ENCODE data around the gene CCDC188.
A peak's percentile ranks its signal among the peaks of the same experiment; 100 is the strongest.

CCDC188 gene

DNA sequence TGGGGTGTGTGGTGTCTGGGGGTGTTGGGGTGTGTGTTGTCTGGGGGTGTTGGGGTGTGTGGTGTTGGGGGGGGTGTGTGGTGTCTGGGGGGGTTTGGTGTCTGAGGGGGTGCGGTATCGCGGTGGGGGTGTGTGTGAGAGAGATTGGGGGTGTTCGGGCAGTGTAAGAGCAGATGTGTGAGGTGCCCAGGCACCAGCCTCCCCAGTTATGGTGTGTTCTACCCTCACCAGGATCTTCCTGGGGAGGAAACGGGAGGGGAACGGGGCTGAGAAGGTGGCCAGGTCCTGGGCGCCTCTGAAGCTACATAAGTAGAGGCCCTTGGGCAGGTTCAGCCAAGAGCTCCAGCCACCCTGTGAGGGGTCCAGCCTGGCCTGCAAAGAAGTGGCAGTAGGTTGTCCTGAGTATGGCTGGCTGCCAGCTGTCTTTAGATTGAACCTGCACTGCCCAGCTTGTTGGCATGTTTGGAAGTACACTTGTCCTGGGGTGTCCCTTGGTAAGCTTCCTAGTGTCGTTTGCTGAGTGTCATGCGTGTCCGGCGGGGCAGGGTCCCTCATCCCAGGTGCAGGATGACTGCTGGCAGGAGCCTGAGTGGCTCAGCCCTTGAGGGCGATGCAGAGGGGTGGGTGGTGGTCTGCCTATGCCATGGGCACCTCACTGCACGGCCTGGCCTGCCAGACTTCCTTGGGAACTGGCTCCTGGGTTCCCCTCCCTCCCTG, 27.3 kb downstream of the CCDC188 start:
- Histone ChIP-seq H3K36me3 (ENCODE audit: insufficient read depth, low read length) (peaks cover 94% of the 10 kb centered on the region), H4K20me1 (ENCODE audit: insufficient read depth, low read length) (peaks cover 93% of the 10 kb centered on the region), H3K9me3 (ENCODE audit: insufficient read depth, low read length, severe bottlenecking) (no peaks in the 10 kb centered on the region), H3K27ac (ENCODE audit: low read length) (no peak overlapping the region), H3K9ac (ENCODE audit: low read depth, low read length) (no peak overlapping the region), H3K79me2 (ENCODE audit: insufficient read depth, low read length) (peaks cover 64% of the 10 kb centered on the region), H2AFZ (ENCODE audit: low read depth, low read length) (no peak overlapping the region), H3K4me3 (ENCODE audit: low read depth in 1 of 2, low read length in 2 of 2) (no peak overlapping the region), H3K4me1 (ENCODE audit: insufficient read depth, low read length) (peaks cover 35% of the 10 kb centered on the region), H3K27me3 (ENCODE audit: insufficient read depth, low read length, poor library complexity) (no peaks in the 10 kb centered on the region), H3K4me2 (ENCODE audit: insufficient read depth, low read length) (0 out of 2 replicates have a peak overlapping the region, but pooled peaks have one; percentile 9)
- no peak for ATAC-seq (ENCODE audit: insufficient read depth, low read depth)
- DNase-seq = no peak
- no peak for TF ChIP-seq EZH2 (IDR thresholded peaks at IDR 0.05; ENCODE audit: borderline replicate concordance, low read depth, low read length, severe bottlenecking)
- TF ChIP-seq, protein P1, sequence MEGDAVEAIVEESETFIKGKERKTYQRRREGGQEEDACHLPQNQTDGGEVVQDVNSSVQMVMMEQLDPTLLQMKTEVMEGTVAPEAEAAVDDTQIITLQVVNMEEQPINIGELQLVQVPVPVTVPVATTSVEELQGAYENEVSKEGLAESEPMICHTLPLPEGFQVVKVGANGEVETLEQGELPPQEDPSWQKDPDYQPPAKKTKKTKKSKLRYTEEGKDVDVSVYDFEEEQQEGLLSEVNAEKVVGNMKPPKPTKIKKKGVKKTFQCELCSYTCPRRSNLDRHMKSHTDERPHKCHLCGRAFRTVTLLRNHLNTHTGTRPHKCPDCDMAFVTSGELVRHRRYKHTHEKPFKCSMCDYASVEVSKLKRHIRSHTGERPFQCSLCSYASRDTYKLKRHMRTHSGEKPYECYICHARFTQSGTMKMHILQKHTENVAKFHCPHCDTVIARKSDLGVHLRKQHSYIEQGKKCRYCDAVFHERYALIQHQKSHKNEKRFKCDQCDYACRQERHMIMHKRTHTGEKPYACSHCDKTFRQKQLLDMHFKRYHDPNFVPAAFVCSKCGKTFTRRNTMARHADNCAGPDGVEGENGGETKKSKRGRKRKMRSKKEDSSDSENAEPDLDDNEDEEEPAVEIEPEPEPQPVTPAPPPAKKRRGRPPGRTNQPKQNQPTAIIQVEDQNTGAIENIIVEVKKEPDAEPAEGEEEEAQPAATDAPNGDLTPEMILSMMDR (IDR thresholded peaks at IDR 0.05; ENCODE audit: borderline replicate concordance, extremely low read depth, low read length, poor library complexity, severe bottlenecking) = no peak

DNA sequence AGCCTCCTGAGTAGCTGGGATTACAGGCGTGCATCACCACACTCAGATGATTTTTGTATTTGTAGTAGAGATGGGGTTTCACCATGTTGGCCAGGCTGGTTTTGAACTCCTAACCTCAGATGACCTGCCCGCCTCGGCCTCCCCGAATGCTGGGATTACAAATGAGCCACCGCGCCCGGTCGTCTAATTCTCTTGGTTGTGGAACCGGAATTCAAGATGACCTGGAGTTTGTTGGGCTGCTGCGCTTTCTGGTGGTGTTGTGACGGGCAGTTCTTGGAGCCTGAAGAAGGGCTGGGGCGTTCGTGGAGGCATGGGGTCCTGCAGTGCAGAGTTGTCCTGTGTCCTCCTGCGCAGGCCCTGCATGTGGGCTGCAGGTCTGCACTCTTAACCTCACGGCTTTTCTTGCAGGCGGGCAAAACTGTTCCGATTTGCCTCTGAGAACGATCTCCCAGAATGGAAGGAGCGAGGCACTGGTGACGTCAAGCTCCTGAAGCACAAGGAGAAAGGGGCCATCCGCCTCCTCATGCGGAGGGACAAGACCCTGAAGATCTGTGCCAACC, 28.9 kb downstream of the CCDC188 start:
- peak overlapping the region; percentile 47 for H3K4me2 ChIP-seq (ENCODE audit: insufficient read depth, low read length)
- no peak overlapping the region for H3K9ac ChIP-seq (ENCODE audit: low read depth, low read length)
- H3K9me3 ChIP-seq (ENCODE audit: insufficient read depth, low read length, severe bottlenecking) = no peaks in the 10 kb centered on the region
- TF ChIP-seq, protein P1 (IDR thresholded peaks at IDR 0.05; ENCODE audit: borderline replicate concordance, extremely low read depth, low read length, poor library complexity, severe bottlenecking) = no peak
- TF ChIP-seq EZH2 (IDR thresholded peaks at IDR 0.05; ENCODE audit: borderline replicate concordance, low read depth, low read length, severe bottlenecking) = no peak
- H3K4me1 ChIP-seq (ENCODE audit: insufficient read depth, low read length) = peaks cover 38% of the 10 kb centered on the region
- no peak overlapping the region for H3K4me3 ChIP-seq (ENCODE audit: low read depth in 1 of 2, low read length in 2 of 2)
- H3K27ac ChIP-seq (ENCODE audit: low read length) = no peak overlapping the region
- no peaks in the 10 kb centered on the region for H3K27me3 ChIP-seq (ENCODE audit: insufficient read depth, low read length, poor library complexity)
- no peak overlapping the region for H2AFZ ChIP-seq (ENCODE audit: low read depth, low read length)
- peaks cover 78% of the 10 kb centered on the region for H3K79me2 ChIP-seq (ENCODE audit: insufficient read depth, low read length)
- DNase-seq (no peak), ATAC-seq (ENCODE audit: insufficient read depth, low read depth) (no peak)
- H4K20me1 ChIP-seq (ENCODE audit: insufficient read depth, low read length) = peaks cover 86% of the 10 kb centered on the region
- peaks cover 91% of the 10 kb centered on the region for H3K36me3 ChIP-seq (ENCODE audit: insufficient read depth, low read length)

DNA sequence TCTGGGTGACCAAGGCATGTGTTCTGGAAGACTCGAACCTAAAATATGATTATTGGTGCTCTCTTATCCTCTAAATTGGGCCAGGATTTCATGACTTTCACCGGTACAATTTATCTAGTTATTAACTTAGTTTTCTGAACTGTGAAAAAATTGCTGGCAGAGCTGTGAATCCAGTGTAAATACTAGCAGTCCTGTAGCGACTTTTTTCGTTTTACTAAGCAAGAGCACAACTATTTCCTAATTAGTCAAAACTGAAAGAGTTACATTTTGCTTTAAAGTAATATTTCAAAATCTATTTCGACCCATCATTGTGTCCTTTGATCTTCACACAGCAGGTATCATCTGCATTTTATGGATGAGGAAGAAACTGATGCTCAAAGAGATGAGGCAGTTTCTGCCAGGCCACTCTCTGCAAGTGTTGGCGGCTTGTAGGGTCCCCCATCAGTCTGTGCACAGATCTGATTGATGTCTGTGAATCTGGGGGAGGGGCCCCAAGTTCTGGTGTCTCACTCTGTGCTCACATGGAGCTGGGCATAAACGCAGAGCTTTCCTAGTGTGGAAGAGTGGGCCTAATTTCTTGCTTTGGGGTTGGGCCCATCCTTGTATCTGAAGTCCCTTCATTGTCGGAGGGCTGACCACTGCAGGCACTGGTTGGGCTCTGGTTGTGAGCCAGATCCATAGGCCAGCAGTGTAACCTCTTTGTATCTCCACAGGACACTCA, 32.4 kb downstream of the CCDC188 start:
- peak overlapping the region; percentile 81 for H3K27ac ChIP-seq (ENCODE audit: low read length)
- ATAC-seq (ENCODE audit: insufficient read depth, low read depth) = no peak
- H3K9me3 ChIP-seq (ENCODE audit: insufficient read depth, low read length, severe bottlenecking) = no peaks in the 10 kb centered on the region
- peak overlapping the region; percentile 97 for H3K9ac ChIP-seq (ENCODE audit: low read depth, low read length)
- no peaks in the 10 kb centered on the region for H3K27me3 ChIP-seq (ENCODE audit: insufficient read depth, low read length, poor library complexity)
- peak overlapping the region; percentile 97 to 100 for H3K4me3 ChIP-seq (ENCODE audit: low read depth in 1 of 2, low read length in 2 of 2)
- H3K79me2 ChIP-seq (ENCODE audit: insufficient read depth, low read length) = peaks cover 95% of the 10 kb centered on the region
- peak; percentile 41 for DNase-seq
- H3K4me1 ChIP-seq (ENCODE audit: insufficient read depth, low read length) = peaks cover 68% of the 10 kb centered on the region
- H3K4me2 ChIP-seq (ENCODE audit: insufficient read depth, low read length) = peak overlapping the region; percentile 95
- 0 out of 2 replicates have a peak overlapping the region, but pooled peaks have one; percentile 41 for H2AFZ ChIP-seq (ENCODE audit: low read depth, low read length)
- TF ChIP-seq, protein P1 (IDR thresholded peaks at IDR 0.05; ENCODE audit: borderline replicate concordance, extremely low read depth, low read length, poor library complexity, severe bottlenecking) = no peak
- TF ChIP-seq EZH2 (IDR thresholded peaks at IDR 0.05; ENCODE audit: borderline replicate concordance, low read depth, low read length, severe bottlenecking) = no peak
- H3K36me3 ChIP-seq (ENCODE audit: insufficient read depth, low read length) = peaks cover 88% of the 10 kb centered on the region
- H4K20me1 ChIP-seq (ENCODE audit: insufficient read depth, low read length) = peaks cover 82% of the 10 kb centered on the region
